SK-N-SH (cell line): Measurements from ENCODE around the gene KCNJ11. TPM values are rescaled to one million over a fixed set of nuclear protein-coding genes. Genes with fewer than 3 reads are reported as not detected.

ENCODE experiments used
- CTCF ChIA-PET: fragments of 300-600, 350-600 bp; formaldehyde crosslinking; extraction: SDS; loops from one replicate; lab custom pipeline; 2021; lab: Yijun Ruan, JAX
- POLR2A ChIA-PET: fragments of 350-600 bp; sonication (Branson Sonifier 250); formaldehyde crosslinking; extraction: SDS; loops from one replicate; lab custom pipeline; 2020; ENCODE audit warnings: antibody characterized with exemption, inconsistent platforms; lab: Yijun Ruan, JAX
- DNase-seq: peaks from one replicate; pipeline ENCODE4 v3.0.0; 2012
- H2AFZ ChIP-seq: fragments of 200-600 bp; sonication (generic); 2 replicates; pipeline ENCODE4 v1.8.1; 2016; ENCODE audit warnings: antibody characterized with exemption, mild to moderate bottlenecking, low read depth
- H3F3A ChIP-seq: fragments of 200-600 bp; sonication (generic); replicated peaks from 2 replicates; pipeline ENCODE3; 2016; ENCODE audit warnings: antibody characterized with exemption, mild to moderate bottlenecking; ENCODE audit not compliant: insufficient read depth
- H3K27ac ChIP-seq, 2 experiments: fragments of 200-500 bp in 1 of 2; fragments of 200-600 bp in 1 of 2; sonication (Bioruptor generic) in 1 of 2; sonication (generic), shearing (Covaris generic) in 1 of 2; 2 replicates each; pipeline versions ENCODE4 v1.5.1 to v1.6.1; 2014 to 2016; ENCODE audit warnings: low read depth in 2 of 2, inconsistent platforms in 1 of 2, low read length in 1 of 2, mild to moderate bottlenecking in 1 of 2, mixed read lengths in 1 of 2
- H3K27me3 ChIP-seq: fragments of 200-600 bp; sonication (generic), shearing (Covaris generic); 2 replicates; pipeline ENCODE4 v1.6.1; 2016; ENCODE audit warnings: mixed run types; ENCODE audit not compliant: insufficient read depth
- H3K36me3 ChIP-seq, 2 experiments: fragments of 200-500 bp in 1 of 2; fragments of 200-600 bp in 1 of 2; sonication (Bioruptor generic) in 1 of 2; sonication (generic) in 1 of 2; replicated peaks in 1 of 2; 2 replicates each; pipeline versions ENCODE3 to v1.5.1; 2014 to 2016; ENCODE audit warnings: low read length in 1 of 2, mild to moderate bottlenecking in 1 of 2; ENCODE audit not compliant: insufficient read depth in 2 of 2, control insufficient read depth in 1 of 2
- H3K4me1 ChIP-seq, 2 experiments: fragments of 200-500 bp in 1 of 2; fragments of 200-600 bp in 1 of 2; sonication (Bioruptor generic) in 1 of 2; sonication (generic), shearing (Covaris generic) in 1 of 2; 2 replicates each; pipeline versions ENCODE4 v1.5.1 to v1.6.1; 2014 to 2016; ENCODE audit warnings: low read depth in 1 of 2, low read length in 1 of 2, mixed run types in 1 of 2; ENCODE audit not compliant: insufficient read depth in 2 of 2, control insufficient read depth in 1 of 2
- H3K4me2 ChIP-seq: fragments of 200-600 bp; sonication (generic), shearing (Covaris generic); 2 replicates; pipeline ENCODE4 v1.6.1; 2017; ENCODE audit warnings: mixed run types
- H3K4me3 ChIP-seq, 2 experiments: fragments of 200-500 bp in 1 of 2; fragments of 200-600 bp in 1 of 2; sonication (Bioruptor generic) in 1 of 2; sonication (generic), shearing (Covaris generic) in 1 of 2; 2 replicates each; pipeline versions ENCODE4 v1.5.1 to v1.8.1; 2014 to 2016; ENCODE audit warnings: low read depth in 2 of 2, inconsistent platforms in 1 of 2, low read length in 1 of 2, mild to moderate bottlenecking in 1 of 2, mixed read lengths in 1 of 2, moderate library complexity in 1 of 2
- H3K79me2 ChIP-seq: fragments of 200-600 bp; sonication (generic); 2 replicates; pipeline ENCODE4 v1.8.1; 2017; ENCODE audit warnings: mild to moderate bottlenecking; ENCODE audit not compliant: insufficient read depth
- H3K9ac ChIP-seq: fragments of 200-600 bp; sonication (generic); 2 replicates; pipeline ENCODE4 v1.6.1; 2017; ENCODE audit warnings: mixed run types
- H3K9me2 ChIP-seq: fragments of 200-600 bp; sonication (generic); 2 replicates; pipeline ENCODE4 v1.6.1; 2017; ENCODE audit warnings: mixed run types
- H3K9me3 ChIP-seq: fragments of 200-600 bp; sonication (generic); 2 replicates; pipeline ENCODE4 v1.6.1; 2017; ENCODE audit warnings: mixed run types, mild to moderate bottlenecking, moderate library complexity
- H4K20me1 ChIP-seq: fragments of 200-600 bp; sonication (generic); 2 replicates; pipeline ENCODE4 v1.6.1; 2017; ENCODE audit warnings: mild to moderate bottlenecking, mixed run types; ENCODE audit not compliant: insufficient read depth
- CHD2 ChIP-seq: fragments of 150-350 bp; IDR thresholded peaks from 2 replicates; pipeline ENCODE4 v1.6.1; 2018; ENCODE audit warnings: low read length; ENCODE audit not compliant: partially characterized antibody
- CTCF ChIP-seq: fragments of 200-600 bp; sonication (generic); IDR thresholded peaks from 2 replicates; pipeline ENCODE4 v1.6.1; 2017; ENCODE audit warnings: antibody characterized with exemption, mild to moderate bottlenecking, moderate library complexity
- ELF1 ChIP-seq: IDR thresholded peaks from 2 replicates; pipeline ENCODE4 v1.4.0; 2012
- EP300 ChIP-seq, 2 experiments: IDR thresholded peaks; 2 replicates each; pipeline versions ENCODE4 v1.4.0 to v1.6.1; 2012; ENCODE audit warnings: borderline replicate concordance in 1 of 2, low read depth in 1 of 2, low read length in 1 of 2
- FOXJ3 ChIP-seq: sonication (generic); formaldehyde crosslinking; IDR thresholded peaks from 2 replicates; pipeline ENCODE4 v1.5.1; 2020; ENCODE audit warnings: mild to moderate bottlenecking, missing genetic modification reagents
- FOXM1 ChIP-seq: IDR thresholded peaks from 2 replicates; pipeline ENCODE4 v1.4.0; 2012; ENCODE audit warnings: low read depth, mild to moderate bottlenecking
- GABPA ChIP-seq: IDR thresholded peaks from 2 replicates; pipeline ENCODE4 v1.4.0; 2012; ENCODE audit warnings: low read depth, mild to moderate bottlenecking
- GATA2 ChIP-seq: sonication (generic); formaldehyde crosslinking; IDR thresholded peaks from 2 replicates; pipeline ENCODE4 v1.5.0; 2020; ENCODE audit warnings: mild to moderate bottlenecking, missing genetic modification reagents
- MAX ChIP-seq: IDR thresholded peaks from 2 replicates; pipeline ENCODE4 v1.4.0; 2012; ENCODE audit warnings: low read depth
- MXI1 ChIP-seq: IDR thresholded peaks from 2 replicates; pipeline ENCODE4 v1.6.1; 2012; ENCODE audit warnings: mild to moderate bottlenecking, low read depth, low read length, improper control_type of control experiment
- NFIC ChIP-seq: IDR thresholded peaks from 2 replicates; pipeline ENCODE4 v1.4.0; 2012; ENCODE audit warnings: borderline replicate concordance
- NRF1 ChIP-seq: IDR thresholded peaks from 2 replicates; pipeline ENCODE4 v1.6.1; 2012; ENCODE audit warnings: low read depth, mild to moderate bottlenecking, low read length
- RAD21 ChIP-seq: IDR thresholded peaks from 2 replicates; pipeline ENCODE4 v1.6.1; 2012; ENCODE audit warnings: mild to moderate bottlenecking, low read length
- RCOR1 ChIP-seq: fragments of 150-350 bp; IDR thresholded peaks from 2 replicates; pipeline ENCODE4 v1.6.1; 2017; ENCODE audit warnings: antibody characterized with exemption, low read length
- REST ChIP-seq: IDR thresholded peaks from 2 replicates; pipeline ENCODE4 v1.6.1; 2012; ENCODE audit warnings: mild to moderate bottlenecking, low read depth, low read length, moderate library complexity
- RFX5 ChIP-seq: IDR thresholded peaks from 2 replicates; pipeline ENCODE4 v1.6.1; 2012; ENCODE audit warnings: mild to moderate bottlenecking, improper control_type of control experiment, low read length
- RXRA ChIP-seq: IDR thresholded peaks from 2 replicates; pipeline ENCODE4 v1.4.0; 2012; ENCODE audit warnings: low read depth, mild to moderate bottlenecking, borderline replicate concordance
- TAF1 ChIP-seq: IDR thresholded peaks from 2 replicates; pipeline ENCODE4 v1.6.1; 2012; ENCODE audit warnings: low read depth, mild to moderate bottlenecking, low read length, moderate library complexity, borderline replicate concordance
- TEAD4 ChIP-seq: IDR thresholded peaks from 2 replicates; pipeline ENCODE4 v1.4.0; 2012; ENCODE audit warnings: mild to moderate bottlenecking, borderline replicate concordance; ENCODE audit not compliant: insufficient read depth
- YY1 ChIP-seq: IDR thresholded peaks from 2 replicates; pipeline ENCODE4 v1.4.0; 2012; ENCODE audit warnings: low read depth, mild to moderate bottlenecking
- WGBS: methylation state at CpG from one replicate; pipeline ENCODE4 v1.1.6; 2017; ENCODE audit warnings: low lambda C conversion rate; 5-methylcytosine and 5-hydroxymethylcytosine counted together
- polyA plus RNA-seq, 3 experiments: library from polyadenylated mRNA; depleted of rRNA; stranded (reverse); fragments of >200 nt; gene quantifications; 2 replicates each; pipeline ENCODE4 v1.2.3, GENCODE V29; 2012
- TF ChIP-seq, protein P1 (sequence below): IDR thresholded peaks from 2 replicates; pipeline ENCODE4 v1.4.0; 2012; ENCODE audit warnings: low read depth, borderline replicate concordance
- TF ChIP-seq, protein P2 (sequence below): IDR thresholded peaks from 2 replicates; pipeline ENCODE4; 2012

The KCNJ11 gene
- polyA plus RNA-seq, 1 of the 3 experiments (the other 2 are of a cell fraction), result 0.23 TPM

DNA sequence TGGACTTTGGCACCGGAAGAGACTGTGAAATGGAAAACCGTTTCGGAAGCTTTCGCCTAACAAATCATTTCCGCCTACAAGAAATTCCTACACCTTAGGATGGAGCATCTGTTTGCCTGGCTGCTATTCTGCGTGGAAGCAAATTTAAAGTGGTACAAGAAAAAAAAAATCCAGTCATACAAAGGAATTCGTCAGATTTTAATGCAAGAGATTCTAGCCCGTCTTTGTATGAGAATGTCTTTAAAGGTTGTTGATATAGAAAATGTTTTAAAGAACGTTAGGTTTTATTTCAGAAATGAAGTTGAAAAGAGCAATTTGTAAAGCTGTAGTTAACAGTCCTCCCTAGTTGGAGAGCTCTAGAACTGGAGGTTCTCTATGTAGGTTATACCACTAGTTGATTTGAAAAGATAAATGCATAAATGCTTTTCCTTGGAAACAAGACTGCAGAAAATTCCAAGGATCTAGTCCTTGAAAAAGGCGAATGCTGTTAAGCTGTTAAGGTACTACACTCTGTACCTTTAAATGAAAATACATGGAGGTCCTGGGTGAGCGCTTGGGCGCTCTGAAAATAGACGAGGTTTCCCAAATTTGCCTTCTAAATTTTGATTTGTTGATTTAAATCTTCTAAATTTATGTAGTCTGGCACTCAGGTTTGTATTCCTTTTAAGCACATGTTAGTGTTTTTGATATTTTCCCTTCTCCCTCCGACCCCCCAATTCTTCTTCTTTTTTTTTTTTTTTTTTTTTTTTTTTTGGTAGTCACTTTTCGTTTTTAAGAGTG lies 34.4 kb downstream of the KCNJ11 start:
- no peak for DNase-seq
- CTCF ChIA-PET, result interaction anchor here (0.6 to 3.3 kb wide), 28 partner anchors 9 to 435 kb away, joined by 3 to 32 read pairs (median 4); partner anchors contain the start of genes KCNJ11 and NUCB2
- no peaks in the 10 kb centered on the region for H3K36me3 ChIP-seq
- 0 out of 2 replicates have a peak, but pooled peaks have one; percentile 30 for TF ChIP-seq RCOR1
- TF ChIP-seq, protein P1, sequence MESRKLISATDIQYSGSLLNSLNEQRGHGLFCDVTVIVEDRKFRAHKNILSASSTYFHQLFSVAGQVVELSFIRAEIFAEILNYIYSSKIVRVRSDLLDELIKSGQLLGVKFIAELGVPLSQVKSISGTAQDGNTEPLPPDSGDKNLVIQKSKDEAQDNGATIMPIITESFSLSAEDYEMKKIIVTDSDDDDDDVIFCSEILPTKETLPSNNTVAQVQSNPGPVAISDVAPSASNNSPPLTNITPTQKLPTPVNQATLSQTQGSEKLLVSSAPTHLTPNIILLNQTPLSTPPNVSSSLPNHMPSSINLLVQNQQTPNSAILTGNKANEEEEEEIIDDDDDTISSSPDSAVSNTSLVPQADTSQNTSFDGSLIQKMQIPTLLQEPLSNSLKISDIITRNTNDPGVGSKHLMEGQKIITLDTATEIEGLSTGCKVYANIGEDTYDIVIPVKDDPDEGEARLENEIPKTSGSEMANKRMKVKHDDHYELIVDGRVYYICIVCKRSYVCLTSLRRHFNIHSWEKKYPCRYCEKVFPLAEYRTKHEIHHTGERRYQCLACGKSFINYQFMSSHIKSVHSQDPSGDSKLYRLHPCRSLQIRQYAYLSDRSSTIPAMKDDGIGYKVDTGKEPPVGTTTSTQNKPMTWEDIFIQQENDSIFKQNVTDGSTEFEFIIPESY, result no peak
- TF ChIP-seq YY1, result no peak
- TF ChIP-seq CHD2, result no peak
- 0 out of 2 replicates have a peak, but pooled peaks have one; percentile 43 for TF ChIP-seq GABPA
- no peak for TF ChIP-seq GATA2
- no peak for TF ChIP-seq NFIC
- TF ChIP-seq RAD21, result no peak
- no peak for TF ChIP-seq REST
- TF ChIP-seq, protein P2, sequence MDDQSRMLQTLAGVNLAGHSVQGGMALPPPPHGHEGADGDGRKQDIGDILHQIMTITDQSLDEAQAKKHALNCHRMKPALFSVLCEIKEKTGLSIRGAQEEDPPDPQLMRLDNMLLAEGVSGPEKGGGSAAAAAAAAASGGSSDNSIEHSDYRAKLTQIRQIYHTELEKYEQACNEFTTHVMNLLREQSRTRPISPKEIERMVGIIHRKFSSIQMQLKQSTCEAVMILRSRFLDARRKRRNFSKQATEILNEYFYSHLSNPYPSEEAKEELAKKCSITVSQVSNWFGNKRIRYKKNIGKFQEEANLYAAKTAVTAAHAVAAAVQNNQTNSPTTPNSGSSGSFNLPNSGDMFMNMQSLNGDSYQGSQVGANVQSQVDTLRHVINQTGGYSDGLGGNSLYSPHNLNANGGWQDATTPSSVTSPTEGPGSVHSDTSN, result no peak
- TF ChIP-seq FOXM1, result no peak
- TF ChIP-seq ELF1, result no peak
- TF ChIP-seq NRF1, result no peak
- TF ChIP-seq MAX, result no peak
- no peak for TF ChIP-seq RFX5
- TF ChIP-seq TAF1, result no peak
- TF ChIP-seq EP300 (IDR thresholded peaks at IDR 0.05; ENCODE audit: borderline replicate concordance in 1 of 2, low read depth in 1 of 2, low read length in 1 of 2), result no peak
- TF ChIP-seq TEAD4, result no peak
- 0 out of 2 replicates have a peak, but pooled peaks have one; percentile 17 for TF ChIP-seq MXI1
- no peak for TF ChIP-seq CTCF
- TF ChIP-seq FOXJ3 (CRISPR knock-in tag), result no peak
- no peak for TF ChIP-seq RXRA
- TF ChIP-seq, all 33 proteins: peak for 3
- Histone ChIP-seq H3K27ac (peak overlapping the region; percentile 59 to 84; a peak in 3 of 4 replicates), H3K9me3 (no peaks in the 10 kb centered on the region), H3F3A (peaks cover 21% of the 10 kb centered on the region), H3K4me3 (peak overlapping the region; percentile 64 to 77), H3K4me1 (peaks cover 5 to 14% of the 10 kb centered on the region in 2 experiments; a peak in 3 of 4 replicates), H3K9ac (peak overlapping the region; percentile 67), H3K27me3 (no peaks in the 10 kb centered on the region), H4K20me1 (no peaks in the 10 kb centered on the region), H3K79me2 (no peaks in the 10 kb centered on the region), H2AFZ (peak overlapping the region; percentile 96), H3K9me2 (no peaks in the 10 kb centered on the region), H3K4me2 (peak overlapping the region; percentile 95)
- POLR2A ChIA-PET, result interaction anchor here (0.6 to 1.1 kb wide), 3 partner anchors 19 to 472 kb away, joined by 3 to 4 read pairs (median 3); partner anchors contain the start of gene ABCC8
- WGBS, result 8% methylated on average over 15 of the region's 15 CpGs
